Fibroblast of lung (primary cell): ENCODE measurements around the gene UHRF1. TPM values are rescaled to one million over a fixed set of nuclear protein-coding genes. Genes with fewer than 3 reads are reported as not detected.
"Not testable (repeated sequence)": the region's sequence is repeated elsewhere in the genome, so short reads cannot be mapped to it uniquely, and the experiment has no call there.

Experiments
- DNase-seq, 2 donors: peaks; one replicate each; pipeline versions ENCODE4 v3.0.0 to v3.0.0-alpha.2; 2010; ENCODE audit warnings: low read depth in 2 of 2
- H2AFZ ChIP-seq: 2 replicates; pipeline ENCODE4 v1.5.1; 2012; ENCODE audit warnings: low read length, control low read depth, inconsistent platforms
- H3K27ac ChIP-seq: 2 replicates; pipeline ENCODE4 v1.5.1; 2011; ENCODE audit warnings: low read length, control low read depth; ENCODE audit not compliant: insufficient read depth
- H3K27me3 ChIP-seq: 2 replicates; pipeline ENCODE4 v1.5.1; 2011; ENCODE audit warnings: mild to moderate bottlenecking, low read length; ENCODE audit not compliant: control insufficient read depth, insufficient read depth
- H3K36me3 ChIP-seq: 2 replicates; pipeline ENCODE4 v1.5.1; 2011; ENCODE audit warnings: low read length; ENCODE audit not compliant: control insufficient read depth, insufficient read depth
- H3K4me1 ChIP-seq: 2 replicates; pipeline ENCODE4 v1.5.1; 2011; ENCODE audit warnings: low read length; ENCODE audit not compliant: control insufficient read depth, insufficient read depth; ENCODE audit errors: extremely low read depth
- H3K4me2 ChIP-seq: 2 replicates; pipeline ENCODE4 v1.5.1; 2011; ENCODE audit warnings: low read length, control low read depth; ENCODE audit not compliant: insufficient read depth; ENCODE audit errors: extremely low read depth
- H3K4me3 ChIP-seq, 4 experiments: fragments of 200-600 bp in 1 of 4; sonication (generic) in 1 of 4; replicated peaks in 1 of 4; 2 replicates each; pipeline ENCODE4 v1.5.1; 2011 to 2016; ENCODE audit warnings: low read length in 4 of 4, low read depth in 3 of 4, mild to moderate bottlenecking in 3 of 4, control low read depth in 2 of 4, inconsistent platforms in 1 of 4, mixed read lengths in 1 of 4; ENCODE audit not compliant: insufficient read depth in 1 of 4; ENCODE audit errors: control extremely low read depth in 1 of 4
- H3K79me2 ChIP-seq: 2 replicates; pipeline ENCODE4 v1.5.1; 2012; ENCODE audit warnings: mild to moderate bottlenecking, low read length, inconsistent platforms; ENCODE audit not compliant: control insufficient read depth, insufficient read depth
- H3K9ac ChIP-seq: 2 replicates; pipeline ENCODE4 v1.5.1; 2011; ENCODE audit warnings: mild to moderate bottlenecking, low read length, control low read depth; ENCODE audit not compliant: insufficient read depth
- H3K9me3 ChIP-seq: 2 replicates; pipeline ENCODE4 v1.5.1; 2012; ENCODE audit warnings: low read depth, low read length; ENCODE audit not compliant: control insufficient read depth, insufficient read depth
- H4K20me1 ChIP-seq: 2 replicates; pipeline ENCODE4 v1.5.1; 2011; ENCODE audit warnings: low read length; ENCODE audit not compliant: control insufficient read depth, insufficient read depth; ENCODE audit errors: extremely low read depth
- CTCF ChIP-seq, 2 donors: IDR thresholded peaks in 1 of 2; conservative IDR thresholded peaks in 1 of 2; 1 replicate in 1 of 2; 2 replicates in 1 of 2; pipeline ENCODE4 v1.5.1; 2011 to 2012; ENCODE audit warnings: low read length in 2 of 2, control low read depth in 1 of 2, inconsistent platforms in 1 of 2, low read depth in 1 of 2, mild to moderate bottlenecking in 1 of 2
- EZH2 ChIP-seq: IDR thresholded peaks from 2 replicates; pipeline ENCODE4 v1.5.1; 2012; ENCODE audit warnings: low read length, control low read depth, mild to moderate bottlenecking; ENCODE audit errors: missing control alignments
- polyA plus RNA-seq, 2 donors: library from polyadenylated mRNA; depleted of rRNA in 1 of 2; stranded (reverse) in 1 of 2; unstranded in 1 of 2; fragments of >200 nt; gene quantifications; 2 replicates each; pipeline ENCODE4 v1.2.1, GENCODE V29; 2011 to 2012; ENCODE audit warnings: missing spikeins in 1 of 2
- total RNA-seq: library from RNA; depleted of rRNA; stranded (reverse); fragments of >200 nt; gene quantifications from 2 replicates; pipeline ENCODE4 v1.2.1, GENCODE V29; 2014

Gene UHRF1
- total and polyA plus RNA-seq, 2 donors (not counting 1 experiment from before 2014, with no cell fraction given): 11.6 to 15.0 TPM

GRCh38 chr19:4950650-4951049, 41.3 kb downstream of the UHRF1 start:
- H3K27ac ChIP-seq, H3K4me3 ChIP-seq, H3K4me1 ChIP-seq, H3K27me3 ChIP-seq, H3K79me2 ChIP-seq, H3K9ac ChIP-seq, H3K4me2 ChIP-seq, H2AFZ ChIP-seq, H3K9me3 ChIP-seq, H4K20me1 ChIP-seq, DNase-seq: not testable (repeated sequence)
- peaks cover 25% of the 10 kb centered on the region for H3K36me3 ChIP-seq

GRCh38 chr19:4951656-4952055, 42.4 kb downstream of the UHRF1 start:
- Histone ChIP-seq H4K20me1 (no peaks in the 10 kb centered on the region), H3K9me3 (no peaks in the 10 kb centered on the region), H3K27ac (no peak overlapping the region), H3K4me3 (no peak overlapping the region), H2AFZ (no peak overlapping the region), H3K9ac (no peak overlapping the region), H3K4me1 (no peaks in the 10 kb centered on the region), H3K79me2 (no peaks in the 10 kb centered on the region), H3K27me3 (no peaks in the 10 kb centered on the region), H3K36me3 (peaks cover 18% of the 10 kb centered on the region), H3K4me2 (no peak overlapping the region)
- DNase-seq: no peak
- TF ChIP-seq CTCF (conservative IDR thresholded peaks at IDR 0.05 in 1 of 2, IDR thresholded peaks at IDR 0.05 in 1 of 2; ENCODE audit: low read depth in 1 of 2, low read length in 2 of 2) (no peak), EZH2 (no peak)

GRCh38 chr19:4952945-4953344, 43.6 kb downstream of the UHRF1 start:
- H2AFZ ChIP-seq: no peak overlapping the region

GRCh38 chr19:4954320-4955149, 45.2 kb downstream of the UHRF1 start:
- DNase-seq, H2AFZ ChIP-seq, H3K9me3 ChIP-seq, H3K4me2 ChIP-seq, H3K9ac ChIP-seq, H3K79me2 ChIP-seq, H3K27ac ChIP-seq, H4K20me1 ChIP-seq, H3K4me3 ChIP-seq, H3K4me1 ChIP-seq, H3K27me3 ChIP-seq: not testable (repeated sequence)
- H3K36me3 ChIP-seq: peaks cover 18% of the 10 kb centered on the region

More at GRCh38 chr19:4952945-4953344, 43.6 kb downstream of the UHRF1 start:
- Histone ChIP-seq H3K4me3 (no peak overlapping the region), H3K4me1 (no peaks in the 10 kb centered on the region), H3K79me2 (no peaks in the 10 kb centered on the region), H3K9me3 (no peaks in the 10 kb centered on the region), H3K9ac (no peak overlapping the region), H3K4me2 (no peak overlapping the region), H3K27ac (no peak overlapping the region), H3K27me3 (no peaks in the 10 kb centered on the region), H4K20me1 (no peaks in the 10 kb centered on the region), H3K36me3 (peaks cover 11% of the 10 kb centered on the region)
- no peak for TF ChIP-seq CTCF (conservative IDR thresholded peaks at IDR 0.05 in 1 of 2, IDR thresholded peaks at IDR 0.05 in 1 of 2; ENCODE audit: low read depth in 1 of 2, low read length in 2 of 2)
- no peak for TF ChIP-seq EZH2
- DNase-seq: no peak
